Endothelial cell of umbilical vein (primary cell): Measurements from ENCODE around the gene NLE1. TPM values are rescaled to one million over a fixed set of nuclear protein-coding genes. Genes with fewer than 3 reads are reported as not detected.

Experiments
- BruUV-seq: library from RNA; stranded (reverse); fragments of 400-500 nt; replicated peaks from 2 replicates; lab custom pipeline; 2021; lab: Mats Ljungman, UMichigan
- CTCF ChIA-PET: fragments of 300-600, 350-600 bp; sonication (Branson Sonifier 250); formaldehyde crosslinking; loops from one replicate; lab custom pipeline; 2021; ENCODE audit warnings: antibody characterized with exemption, inconsistent platforms; lab: Charles Lee
- POLR2A ChIA-PET: fragments of 300-600, 350-600 bp; sonication (Branson Sonifier 250); formaldehyde crosslinking; loops from one replicate; lab custom pipeline; 2021; ENCODE audit warnings: antibody characterized with exemption, inconsistent platforms; lab: Charles Lee
- DNase-seq: peaks from one replicate; pipeline ENCODE4 v3.0.0-alpha.2; 2011; ENCODE audit warnings: low read depth, low spot score
- FAIRE-seq: peaks from 2 replicates; lab custom pipeline; 2011; peaks lifted over from hg19 to GRCh38; lab: Jason Lieb, UNC
- H2AFZ ChIP-seq: 2 replicates; pipeline ENCODE4 v1.6.0; 2012; ENCODE audit warnings: low read depth, low read length, control low read depth, inconsistent platforms
- H3K27ac ChIP-seq: 2 replicates; pipeline ENCODE4 v1.5.1; 2011; ENCODE audit warnings: low read depth, mild to moderate bottlenecking, control low read depth, low read length, moderate library complexity; ENCODE audit not compliant: insufficient read depth
- H3K27me3 ChIP-seq, 2 experiments: 2 replicates each; pipeline versions ENCODE4 v1.6.0 to v1.6.1; 2011; ENCODE audit warnings: low read length in 2 of 2, mixed read lengths in 1 of 2; ENCODE audit not compliant: control insufficient read depth in 2 of 2, insufficient read depth in 2 of 2
- H3K36me3 ChIP-seq, 2 experiments: 2 replicates in 1 of 2; 3 replicates in 1 of 2; pipeline ENCODE4 v1.5.1; 2011; ENCODE audit warnings: low read length in 2 of 2, mild to moderate bottlenecking in 1 of 2, moderate library complexity in 1 of 2; ENCODE audit not compliant: control insufficient read depth in 2 of 2, insufficient read depth in 2 of 2; ENCODE audit errors: extremely low read depth in 1 of 2
- H3K4me1 ChIP-seq: 3 replicates; pipeline ENCODE4 v1.5.1; 2011; ENCODE audit warnings: mild to moderate bottlenecking, low read length; ENCODE audit not compliant: control insufficient read depth, insufficient read depth; ENCODE audit errors: extremely low read depth
- H3K4me2 ChIP-seq: 2 replicates; pipeline ENCODE4 v1.6.1; 2011; ENCODE audit warnings: low read length, control low read depth, mixed read lengths; ENCODE audit not compliant: insufficient read depth
- H3K4me3 ChIP-seq, 3 experiments: fragments of 200-600 bp in 1 of 3; sonication (generic), shearing (Covaris generic) in 1 of 3; replicated peaks in 1 of 3; 2 replicates each; pipeline ENCODE4 v1.5.1; 2011 to 2016; ENCODE audit warnings: control low read depth in 3 of 3, low read length in 3 of 3, mild to moderate bottlenecking in 2 of 3, inconsistent platforms in 1 of 3, low read depth in 1 of 3, moderate library complexity in 1 of 3; ENCODE audit not compliant: insufficient read depth in 1 of 3
- H3K79me2 ChIP-seq: 2 replicates; pipeline ENCODE4 v1.6.0; 2012; ENCODE audit warnings: low read length, inconsistent platforms; ENCODE audit not compliant: control insufficient read depth, insufficient read depth
- H3K9ac ChIP-seq: replicated peaks from 2 replicates; pipeline ENCODE3; 2011; ENCODE audit warnings: low read length, control low read depth; ENCODE audit not compliant: insufficient read depth; ENCODE audit errors: extremely low read depth
- H3K9me1 ChIP-seq: replicated peaks from 3 replicates; pipeline ENCODE4 v1.6.0; 2011; ENCODE audit warnings: mild to moderate bottlenecking, low read length; ENCODE audit not compliant: control insufficient read depth, insufficient read depth; ENCODE audit errors: extremely low read depth
- H3K9me3 ChIP-seq: replicated peaks from 2 replicates; pipeline ENCODE4 v1.5.1; 2012; ENCODE audit warnings: low read length, inconsistent platforms; ENCODE audit not compliant: control insufficient read depth, insufficient read depth
- H4K20me1 ChIP-seq: replicated peaks from 2 replicates; pipeline ENCODE3; 2011; ENCODE audit warnings: mild to moderate bottlenecking, low read length; ENCODE audit not compliant: control insufficient read depth, insufficient read depth; ENCODE audit errors: extremely low read depth
- CTCF ChIP-seq, 2 donors: IDR thresholded peaks; 1 replicate in 1 of 2; 2 replicates in 1 of 2; pipeline ENCODE4 v1.5.1; 2011; ENCODE audit warnings: low read length in 2 of 2, mild to moderate bottlenecking in 2 of 2, moderate library complexity in 2 of 2, control low read depth in 1 of 2, inconsistent platforms in 1 of 2, low read depth in 1 of 2; ENCODE audit not compliant: insufficient read depth in 1 of 2; ENCODE audit errors: extremely low read depth in 1 of 2
- EZH2 ChIP-seq: IDR thresholded peaks from 2 replicates; pipeline ENCODE4 v1.6.1; 2012; ENCODE audit warnings: borderline replicate concordance, low read depth, mild to moderate bottlenecking, moderate library complexity, low read length, inconsistent platforms; ENCODE audit not compliant: severe bottlenecking
- FOS ChIP-seq: IDR thresholded peaks from 2 replicates; pipeline ENCODE4 v1.6.1; 2011; ENCODE audit warnings: mild to moderate bottlenecking, low read length, moderate library complexity, borderline replicate concordance; ENCODE audit not compliant: insufficient read depth
- GATA2 ChIP-seq: IDR thresholded peaks from 2 replicates; pipeline ENCODE4 v1.7.0; 2011; ENCODE audit warnings: low read depth, mild to moderate bottlenecking, moderate library complexity, mixed read lengths, low read length; ENCODE audit not compliant: insufficient read length, insufficient read depth
- JUN ChIP-seq: IDR thresholded peaks from 2 replicates; pipeline ENCODE4 v1.6.1; 2011; ENCODE audit warnings: borderline replicate concordance, low read depth; ENCODE audit not compliant: insufficient read length, insufficient read depth
- MAX ChIP-seq: IDR thresholded peaks from 2 replicates; pipeline ENCODE4 v1.6.1; 2011; ENCODE audit not compliant: insufficient read depth, insufficient read length
- MYC ChIP-seq: IDR thresholded peaks from one replicate; pipeline ENCODE4 v1.6.1; 2011; ENCODE audit warnings: mild to moderate bottlenecking, low read depth, low read length
- POLR2A ChIP-seq: IDR thresholded peaks from 2 replicates; pipeline ENCODE4 v1.6.1; 2012; ENCODE audit warnings: low read depth, mild to moderate bottlenecking, control low read depth, low read length
- POLR2AphosphoS5 ChIP-seq: IDR thresholded peaks from 2 replicates; pipeline ENCODE4 v1.6.1; 2012; ENCODE audit warnings: low read depth, mild to moderate bottlenecking, control low read depth, low read length, moderate library complexity; ENCODE audit not compliant: insufficient read depth
- dilution Hi-C: fragments of 300-500 bp; cut with MboI; formaldehyde crosslinking; loops from one replicate; pipeline ENCODE4 v1.15.0; 2019; ENCODE audit warnings: low sequenced_read_pairs; ENCODE audit not compliant: extremely low pct_ligation_motif_present
- intact Hi-C: fragments of 100-400 bp; cut with micrococcal nuclease; formaldehyde crosslinking; loops from one replicate; pipeline ENCODE4 v1.10.0; 2022
- polyA plus RNA-seq, 4 experiments: library from polyadenylated mRNA; depleted of rRNA in 3 of 4; stranded (reverse) in 3 of 4; unstranded in 1 of 4; fragments of >200 nt; gene quantifications; 2 replicates each; pipeline versions ENCODE4 v1.2.1 to v1.2.3, GENCODE V29; 2011 to 2012; ENCODE audit warnings: missing spikeins in 1 of 4
- total RNA-seq: library from RNA; stranded (reverse); gene quantifications from 2 replicates; pipeline ENCODE4 v1.2.3, GENCODE V29; 2021

NLE1 gene
- total and polyA plus RNA-seq, 2 donors (not counting 3 experiments of a cell fraction or from before 2014, with no cell fraction given) = 19.1 to 22.8 TPM

GRCh38 chr17:35129973-35130351, 12.1 kb downstream of the NLE1 start:
- CTCF ChIA-PET = interaction anchor here (1.0 to 1.7 kb wide), 3 partner anchors 10 to 183 kb away, joined by 3 to 6 read pairs (median 4); partner anchors contain the start of gene RAD51D
- Histone ChIP-seq H4K20me1 (no peaks in the 10 kb centered on the region), H3K27ac (no peak overlapping the region), H3K36me3 (peaks cover 4 to 25% of the 10 kb centered on the region in 2 experiments), H3K4me2 (no peak overlapping the region), H3K9me3 (no peaks in the 10 kb centered on the region), H3K27me3 (no peaks in the 10 kb centered on the region), H3K9me1 (no peaks in the 10 kb centered on the region), H3K9ac (no peak overlapping the region), H3K4me1 (no peaks in the 10 kb centered on the region), H3K4me3 (no peak overlapping the region), H2AFZ (no peak overlapping the region), H3K79me2 (no peaks in the 10 kb centered on the region)
- intact Hi-C loops (no loop called here), dilution Hi-C loops (no loop called here)
- BruUV-seq = no TSS peak
- FAIRE-seq (no peak), DNase-seq (no peak)
- POLR2A ChIA-PET = no interaction called here
- TF ChIP-seq POLR2A (no peak), POLR2AphosphoS5 (no peak), MYC (no peak)

- Histone ChIP-seq H3K27me3 (no peaks in the 10 kb centered on the region), H3K9me1 (no peaks in the 10 kb centered on the region), H3K27ac (no peak overlapping the region), H3K4me1 (no peaks in the 10 kb centered on the region), H4K20me1 (no peaks in the 10 kb centered on the region), H3K9me3 (no peaks in the 10 kb centered on the region), H3K4me2 (no peak overlapping the region), H3K36me3 (peaks cover 2 to 24% of the 10 kb centered on the region in 2 experiments), H2AFZ (no peak overlapping the region), H3K4me3 (no peak overlapping the region), H3K9ac (no peak overlapping the region), H3K79me2 (no peaks in the 10 kb centered on the region)
- BruUV-seq = no TSS peak
- no peak for DNase-seq
- POLR2A ChIA-PET = no interaction called here
- TF ChIP-seq FOS (no peak), MYC (no peak), POLR2AphosphoS5 (no peak), MAX (no peak), EZH2 (no peak), JUN (no peak), GATA2 (no peak), CTCF (IDR thresholded peaks at IDR 0.05; ENCODE audit: extremely low read depth in 1 of 2, insufficient read depth in 1 of 2, low read depth in 1 of 2, low read length in 2 of 2) (no peak), POLR2A (no peak)
- intact Hi-C loops (no loop called here), dilution Hi-C loops (no loop called here)
- CTCF ChIA-PET = interaction anchor here (1.7 kb wide), 1 partner anchor 11 kb away, joined by 6 read pairs; no protein-coding TSS in a partner anchor
- FAIRE-seq = no peak
Measured at GRCh38 chr17:35129154-35129972, 12.7 kb downstream of the NLE1 start.
